ENCODE measurements around the gene RPP21.

RPP21 gene

DNA sequence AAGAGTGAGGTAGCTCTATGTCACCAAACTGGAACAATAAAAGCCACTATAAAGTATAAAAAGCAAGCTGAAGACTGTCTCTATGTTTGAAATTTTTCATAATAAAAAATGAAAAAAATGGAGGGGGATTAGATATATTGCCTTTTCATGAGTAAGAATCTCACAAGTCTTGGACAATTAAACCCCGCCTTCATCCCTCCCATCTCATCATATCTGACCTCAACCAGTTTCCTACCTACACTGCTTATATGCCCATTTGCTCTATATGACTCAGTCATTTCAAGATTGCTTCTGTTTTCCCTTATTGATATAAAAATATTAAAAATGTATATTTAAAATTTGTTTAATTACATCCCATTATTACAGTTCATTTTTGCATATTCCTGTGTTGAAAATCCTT, 21.1 kb upstream of the RPP21 start:
- H3K4me3 ChIP-seq (ENCODE audit: low read length), result no peak overlapping the region
- peak; percentile 48 for DNase-seq (ENCODE audit: low read depth)
- TF ChIP-seq, protein P1, sequence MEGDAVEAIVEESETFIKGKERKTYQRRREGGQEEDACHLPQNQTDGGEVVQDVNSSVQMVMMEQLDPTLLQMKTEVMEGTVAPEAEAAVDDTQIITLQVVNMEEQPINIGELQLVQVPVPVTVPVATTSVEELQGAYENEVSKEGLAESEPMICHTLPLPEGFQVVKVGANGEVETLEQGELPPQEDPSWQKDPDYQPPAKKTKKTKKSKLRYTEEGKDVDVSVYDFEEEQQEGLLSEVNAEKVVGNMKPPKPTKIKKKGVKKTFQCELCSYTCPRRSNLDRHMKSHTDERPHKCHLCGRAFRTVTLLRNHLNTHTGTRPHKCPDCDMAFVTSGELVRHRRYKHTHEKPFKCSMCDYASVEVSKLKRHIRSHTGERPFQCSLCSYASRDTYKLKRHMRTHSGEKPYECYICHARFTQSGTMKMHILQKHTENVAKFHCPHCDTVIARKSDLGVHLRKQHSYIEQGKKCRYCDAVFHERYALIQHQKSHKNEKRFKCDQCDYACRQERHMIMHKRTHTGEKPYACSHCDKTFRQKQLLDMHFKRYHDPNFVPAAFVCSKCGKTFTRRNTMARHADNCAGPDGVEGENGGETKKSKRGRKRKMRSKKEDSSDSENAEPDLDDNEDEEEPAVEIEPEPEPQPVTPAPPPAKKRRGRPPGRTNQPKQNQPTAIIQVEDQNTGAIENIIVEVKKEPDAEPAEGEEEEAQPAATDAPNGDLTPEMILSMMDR (IDR thresholded peaks at IDR 0.05; ENCODE audit: insufficient read depth, low read depth, low read length, missing control alignments), result no peak

DNA sequence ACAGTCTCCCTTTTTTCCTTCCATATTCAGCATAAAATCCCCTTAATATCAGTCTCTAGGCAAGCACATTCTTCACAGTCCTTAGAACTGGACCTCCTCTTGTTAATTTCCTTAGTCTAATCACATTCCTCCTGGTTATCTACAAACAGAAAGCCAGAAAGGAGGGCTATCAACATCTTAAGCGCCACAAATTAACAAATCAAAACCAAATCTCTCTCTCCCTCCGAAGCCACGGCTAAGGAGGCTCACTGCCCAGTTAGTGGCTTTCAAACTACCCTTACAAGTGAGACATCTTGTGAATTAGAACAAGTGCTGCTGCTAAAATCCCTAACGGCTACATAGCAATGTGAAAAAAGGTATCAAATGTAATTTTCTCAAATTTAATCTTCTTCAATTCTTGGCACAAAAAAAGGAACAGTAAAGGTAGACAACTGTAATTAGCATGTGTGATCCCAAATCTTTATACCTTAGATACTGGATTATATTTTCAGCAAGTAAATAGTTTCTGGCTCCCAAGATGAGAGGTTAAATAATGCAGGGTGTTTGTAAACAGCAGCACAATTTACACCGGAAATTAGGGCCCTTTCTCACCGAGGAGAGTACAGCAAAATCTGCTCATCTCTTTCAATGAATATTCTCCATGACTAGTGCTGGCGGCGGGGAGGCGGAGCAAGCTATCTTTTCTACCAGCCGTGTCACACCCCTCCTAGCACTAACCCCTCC, 19.6 kb upstream of the RPP21 start:
- TF ChIP-seq, protein P1 (IDR thresholded peaks at IDR 0.05; ENCODE audit: insufficient read depth, low read depth, low read length, missing control alignments), result no peak
- DNase-seq (ENCODE audit: low read depth), result peak; percentile 83
- H3K4me3 ChIP-seq (ENCODE audit: low read length), result peak overlapping the region; percentile 86

DNA sequence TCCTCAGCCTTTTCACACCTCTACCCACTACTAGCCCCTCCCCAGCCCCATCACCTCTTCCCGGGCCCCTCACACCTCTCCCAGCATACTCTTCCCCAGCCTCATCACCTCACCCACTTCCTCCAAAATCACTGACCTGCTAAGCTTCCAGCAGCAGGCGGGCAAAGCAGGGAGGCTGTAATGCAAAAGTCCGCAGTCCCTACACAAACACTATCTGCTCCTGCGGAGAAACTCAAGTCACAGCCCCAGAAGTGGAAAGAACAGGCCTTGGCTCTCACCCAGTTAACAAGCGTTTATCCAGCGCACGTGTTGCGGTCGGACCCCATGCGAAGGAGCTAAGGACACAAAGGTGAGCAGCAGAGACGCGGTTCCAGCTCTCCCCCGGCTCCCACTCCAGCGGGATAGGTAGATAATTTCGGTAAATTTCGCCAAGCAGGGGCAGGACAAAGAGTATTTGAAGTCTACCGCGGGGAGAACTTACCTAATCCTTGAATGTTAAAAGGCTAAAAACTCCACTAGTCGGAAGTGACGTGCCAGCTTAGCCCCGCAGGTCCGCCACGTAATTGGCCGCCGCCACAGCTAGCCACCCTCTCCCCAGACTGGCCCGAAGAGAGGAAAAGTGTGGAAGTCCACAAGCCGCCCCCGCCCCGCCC, 19.0 kb upstream of the RPP21 start:
- H3K4me3 ChIP-seq (ENCODE audit: low read length), result peak overlapping the region; percentile 86
- peak; percentile 87 for DNase-seq (ENCODE audit: low read depth)
- TF ChIP-seq, protein P1 (IDR thresholded peaks at IDR 0.05; ENCODE audit: insufficient read depth, low read depth, low read length, missing control alignments), result no peak

DNA sequence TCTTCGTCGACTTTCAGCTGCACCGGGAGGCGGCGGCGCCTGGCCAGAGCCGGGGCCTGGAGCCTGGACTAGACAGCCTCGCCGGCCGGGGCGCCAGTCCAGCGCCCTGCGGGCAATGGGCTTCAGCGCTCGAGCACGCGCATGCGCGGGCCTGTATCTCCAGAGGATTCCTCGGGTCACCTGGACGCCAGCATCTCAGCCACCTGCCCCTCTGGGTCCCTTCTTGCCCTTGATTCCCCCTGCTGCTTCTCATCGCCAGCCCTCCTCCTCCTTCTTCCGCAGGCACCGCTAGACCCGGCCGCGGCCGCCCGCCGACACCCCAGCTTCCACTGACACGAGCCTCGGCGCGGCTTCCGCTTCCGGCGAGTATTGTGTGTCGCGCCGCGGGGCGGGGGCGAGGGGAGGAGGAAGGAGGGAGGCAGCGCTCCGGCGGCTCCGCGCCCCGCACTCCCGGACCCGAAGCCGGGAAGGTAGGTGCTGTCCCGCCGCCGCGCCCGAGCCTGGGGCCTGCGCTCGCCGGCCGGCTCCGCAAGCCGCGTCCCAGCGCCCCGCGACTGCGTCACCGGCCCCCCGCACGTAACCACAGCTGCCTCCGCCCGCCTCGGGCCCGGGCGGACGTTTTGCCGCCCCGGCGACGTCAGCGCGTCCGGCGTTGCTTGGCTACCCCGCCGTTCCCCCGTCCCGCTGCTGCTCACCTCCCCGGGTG, 18.3 kb upstream of the RPP21 start, which contains the start of gene TRIM39:
Gene TRIM39 (plus strand): TSS at position 402 of the 706 bp plus-strand sequence. CDS start 2,391 bp downstream, outside the sequence.
- TF ChIP-seq, protein P1 (IDR thresholded peaks at IDR 0.05; ENCODE audit: insufficient read depth, low read depth, low read length, missing control alignments), result no peak
- peak; percentile 79 for DNase-seq (ENCODE audit: low read depth)
- H3K4me3 ChIP-seq (ENCODE audit: low read length), result peak within 1 kb of the TSS; percentile 86

DNA sequence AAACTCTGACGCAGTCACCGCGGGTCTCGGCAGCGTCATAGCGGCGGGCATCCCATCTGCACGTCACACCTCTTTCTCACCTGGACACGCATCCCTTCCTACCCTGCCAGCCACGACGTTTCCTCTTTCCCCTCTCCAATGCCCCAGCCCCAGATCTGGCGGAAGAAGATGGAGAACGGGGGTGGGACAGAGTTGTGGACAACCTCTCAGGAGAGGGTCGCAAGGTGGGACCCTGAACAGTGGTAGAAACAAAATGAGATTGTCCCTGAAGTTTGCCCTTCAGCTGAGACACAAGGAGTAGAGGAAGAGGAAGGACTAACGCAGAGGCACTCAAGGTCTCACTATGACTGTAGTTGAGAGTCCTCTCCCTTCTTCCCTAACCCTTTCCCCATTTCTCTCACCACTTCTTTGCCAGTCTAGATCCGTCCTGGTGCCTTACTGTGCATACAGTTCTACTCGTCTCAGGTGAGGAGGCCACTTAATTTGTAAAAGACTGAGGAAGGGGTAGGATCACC, 17.7 kb upstream of the RPP21 start:
- DNase-seq (ENCODE audit: low read depth), result peak; percentile 85
- TF ChIP-seq, protein P1 (IDR thresholded peaks at IDR 0.05; ENCODE audit: insufficient read depth, low read depth, low read length, missing control alignments), result no peak
- peak overlapping the region; percentile 86 for H3K4me3 ChIP-seq (ENCODE audit: low read length)

DNA sequence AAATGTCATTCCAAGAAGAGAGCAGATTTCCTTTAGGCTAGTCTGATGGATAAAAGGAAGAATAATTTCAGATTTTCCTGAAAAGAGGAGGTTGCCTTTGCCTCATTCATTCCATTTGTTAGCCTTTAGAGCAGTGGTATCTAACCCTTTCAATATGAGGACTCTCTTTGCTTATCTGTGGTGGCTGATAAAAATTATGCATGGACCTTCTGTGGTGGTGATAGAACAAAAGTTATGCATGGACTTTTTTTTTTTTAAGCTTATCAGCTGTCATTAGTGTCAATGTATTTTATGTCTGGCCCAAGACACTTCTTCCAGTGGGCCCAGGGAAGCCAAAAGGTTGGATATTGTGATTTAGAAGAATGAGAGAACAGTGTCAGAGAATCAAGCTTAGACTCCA, 16.6 kb upstream of the RPP21 start:
- no peak overlapping the region for H3K4me3 ChIP-seq (ENCODE audit: low read length)
- TF ChIP-seq, protein P1 (IDR thresholded peaks at IDR 0.05; ENCODE audit: insufficient read depth, low read depth, low read length, missing control alignments), result no peak
- DNase-seq (ENCODE audit: low read depth), result no peak

Measured in epithelial cell of esophagus (primary cell).